Kidney (tissue), 14 donors: ENCODE data around the gene GRB10. TPM values are rescaled to one million over a fixed set of nuclear protein-coding genes. Genes with fewer than 3 reads are reported as not detected.

Experiments
- DNase-seq, 5 donors: peaks; one replicate each; pipeline ENCODE4 v3.0.0-alpha.2; 2013 to 2020
- FAIRE-seq: peaks from 2 replicates; lab custom pipeline; 2012; peaks lifted over from hg19 to GRCh38; lab: Jason Lieb, UNC
- H3K27ac ChIP-seq, 2 donors: one replicate each; pipeline ENCODE4 v1.7.0; 2013; ENCODE audit warnings: low read depth in 2 of 2, low read length in 2 of 2, inconsistent platforms in 1 of 2
- H3K27me3 ChIP-seq: one replicate; pipeline ENCODE4 v1.7.1; 2013; ENCODE audit warnings: low read length, inconsistent platforms; ENCODE audit not compliant: control insufficient read depth, insufficient read depth
- H3K36me3 ChIP-seq, 3 donors: one replicate each; pipeline versions ENCODE4 v1.7.0 to v1.7.1; 2013; ENCODE audit warnings: low read length in 3 of 3, control low read depth in 1 of 3, inconsistent platforms in 1 of 3; ENCODE audit not compliant: insufficient read depth in 3 of 3, control insufficient read depth in 2 of 3
- H3K4me1 ChIP-seq, 3 donors: one replicate each; pipeline versions ENCODE4 v1.7.0 to v1.7.1; 2013; ENCODE audit warnings: low read length in 3 of 3, inconsistent platforms in 1 of 3, low read depth in 1 of 3; ENCODE audit not compliant: control insufficient read depth in 2 of 3, insufficient read depth in 2 of 3
- H3K4me3 ChIP-seq, 3 donors: one replicate each; pipeline versions ENCODE4 v1.7.0 to v1.8.1; 2013; ENCODE audit warnings: low read length in 3 of 3, control low read depth in 1 of 3, inconsistent platforms in 1 of 3
- H3K9ac ChIP-seq, 3 donors: one replicate each; pipeline versions ENCODE4 v1.7.0 to v1.7.1; 2013; ENCODE audit warnings: low read length in 3 of 3, control low read depth in 1 of 3, inconsistent platforms in 1 of 3
- H3K9me3 ChIP-seq, 3 donors: one replicate each; pipeline versions ENCODE4 v1.7.0 to v1.7.1; 2013; ENCODE audit warnings: low read length in 3 of 3, control low read depth in 1 of 3, inconsistent platforms in 1 of 3; ENCODE audit not compliant: control insufficient read depth in 2 of 3, insufficient read depth in 1 of 3
- CTCF ChIP-seq: IDR thresholded peaks from 3 replicates; pipeline ENCODE4 v1.5.1; 2012; ENCODE audit warnings: mild to moderate bottlenecking, moderate library complexity, borderline replicate concordance; ENCODE audit not compliant: insufficient read depth; ENCODE audit errors: extremely low read depth
- intact Hi-C: fragments of 100-400 bp; cut with DNase I; formaldehyde crosslinking; loops from one replicate; pipeline ENCODE4 v1.11.1; 2022
- polyA plus RNA-seq: library from polyadenylated mRNA; stranded (reverse); fragments of 350-450 nt; fragmentation: Illumina TruSeq; extraction: RNeasy Lipid Tissue Mini Kit (QIAGEN cat#74804); gene quantifications from one replicate; pipeline ENCODE4 v1.2.3, GENCODE V29; 2014; ENCODE audit warnings: low read depth, low replicate concordance; ENCODE audit not compliant: insufficient read depth
- total RNA-seq: library from RNA; stranded (reverse); fragmentation: NEBNext Ultra II Directional; extraction: Animal tissue kit (Norgen Biotek cat#: 25700); gene quantifications from one replicate; pipeline ENCODE4 v1.2.1, GENCODE V29; 2021
- donor health status: control.
- donor health status: control.
- donor health status: control.
- donor health status: control.
- donor health status: control.
- donor health status: DM: yes; HTN: yes; CAD: no.
- donor health status: Normal renal cell carcinoma (clear cell type).

GRB10 gene
- total and polyA plus RNA-seq, 2 donors from 2014 or later, result 32.3 to 57.8 TPM

GRCh38 chr7:50684713-50685075, 98.0 kb downstream of the GRB10 start:
- Histone ChIP-seq H3K27me3 (no peaks in the 10 kb centered on the region), H3K9me3 (no peaks in the 10 kb centered on the region), H3K4me3 (no peak overlapping the region), H3K36me3 (peaks cover 0 to 16% (median 7%) of the 10 kb centered on the region in 3 donors), H3K4me1 (peaks cover 0 to 37% (median 13%) of the 10 kb centered on the region in 3 donors), H3K9ac (no peak overlapping the region), H3K27ac (peak overlapping the region in 1 of 2 donors; percentile 70)
- no peak for DNase-seq
- intact Hi-C loops, result no loop called here
- FAIRE-seq, result no peak
- no peak for TF ChIP-seq CTCF

GRCh38 chr7:50684011-50684712, 98.5 kb downstream of the GRB10 start:
- Histone ChIP-seq H3K4me1 (peaks cover 0 to 42% (median 16%) of the 10 kb centered on the region in 3 donors), H3K36me3 (peaks cover 0 to 14% (median 7%) of the 10 kb centered on the region in 3 donors), H3K9me3 (no peaks in the 10 kb centered on the region), H3K4me3 (peak overlapping the region in 1 of 3 donors; percentile 18), H3K27ac (peak overlapping the region in 1 of 2 donors; percentile 70), H3K27me3 (no peaks in the 10 kb centered on the region), H3K9ac (no peak overlapping the region)
- DNase-seq, result no peak
- TF ChIP-seq CTCF, result no peak
- intact Hi-C loops, result no loop called here
- FAIRE-seq, result peak; percentile 38

GRCh38 chr7:50682573-50682972, 100.1 kb downstream of the GRB10 start:
- intact Hi-C loops, result no loop called here
- Histone ChIP-seq H3K27ac (no peak overlapping the region), H3K4me3 (no peak overlapping the region), H3K36me3 (peaks cover 0 to 3% (median 2%) of the 10 kb centered on the region in 3 donors), H3K9me3 (no peaks in the 10 kb centered on the region), H3K4me1 (peaks cover 0 to 55% (median 21%) of the 10 kb centered on the region in 3 donors), H3K27me3 (no peaks in the 10 kb centered on the region), H3K9ac (no peak overlapping the region)
- no peak for DNase-seq
- TF ChIP-seq CTCF, result no peak
- no peak for FAIRE-seq
